Nephron (organoid): ENCODE data around the gene ZNF343.

ENCODE experiments used
- H3K27ac Mint-ChIP-seq, 3 experiments: 2 replicates each; pipeline ENCODE4 v1.8.0; 2020; ENCODE audit warnings: mixed read lengths in 3 of 3, mild to moderate bottlenecking in 2 of 3, moderate library complexity in 1 of 3
- H3K27me3 Mint-ChIP-seq: 2 replicates; pipeline ENCODE4 v1.8.0; 2021; ENCODE audit warnings: low read depth, mild to moderate bottlenecking, moderate library complexity, mixed read lengths
- H3K36me3 Mint-ChIP-seq: 2 replicates; pipeline ENCODE4 v1.8.0; 2020; ENCODE audit warnings: low read depth, mixed read lengths
- H3K4me1 Mint-ChIP-seq: 2 replicates; pipeline ENCODE4 v1.8.0; 2020; ENCODE audit warnings: mixed read lengths
- H3K4me3 Mint-ChIP-seq, 3 experiments: 2 replicates each; pipeline ENCODE4 v1.8.0; 2020; ENCODE audit warnings: mild to moderate bottlenecking in 3 of 3, mixed read lengths in 3 of 3, moderate library complexity in 2 of 3
- H3K9me3 Mint-ChIP-seq: 2 replicates; pipeline ENCODE4 v1.8.0; 2020; ENCODE audit warnings: mixed read lengths
- CTCF ChIP-seq, 3 experiments: fragments of 200-600 bp; sonication (generic); IDR thresholded peaks; one replicate each; pipeline ENCODE4 v1.5.0; 2021; ENCODE audit warnings: antibody characterized with exemption in 3 of 3; ENCODE audit not compliant: unreplicated experiment in 3 of 3

Gene ZNF343

GRCh38 chr20:2508631-2509467, at the start of gene ZNF343:
Gene ZNF343, minus strand, starts transcription at chr20:2508915. Its CDS starts 15,020 bp downstream, at chr20:2493895.
- peaks cover 9% of the 10 kb centered on the region for H3K36me3 Mint-ChIP-seq
- H3K27me3 Mint-ChIP-seq, result peaks cover 21% of the 10 kb centered on the region
- H3K4me1 Mint-ChIP-seq, result peaks cover 12% of the 10 kb centered on the region

GRCh38 chr20:2557873-2558580, 49.3 kb upstream of the ZNF343 start:
- peaks cover 6% of the 10 kb centered on the region for H3K4me1 Mint-ChIP-seq
- no peaks in the 10 kb centered on the region for H3K36me3 Mint-ChIP-seq
- H3K9me3 Mint-ChIP-seq, result peaks cover 5% of the 10 kb centered on the region
- H3K27ac Mint-ChIP-seq, result no peak overlapping the region
- peak overlapping the region; percentile 34 to 53 (median 47) for H3K4me3 Mint-ChIP-seq
- TF ChIP-seq CTCF (IDR thresholded peaks at IDR 0.05; ENCODE audit: unreplicated experiment in 3 of 3), result no peak
- peaks cover 92% of the 10 kb centered on the region for H3K27me3 Mint-ChIP-seq

More at GRCh38 chr20:2508631-2509467, at the start of gene ZNF343:
- TF ChIP-seq CTCF (IDR thresholded peaks at IDR 0.05; ENCODE audit: unreplicated experiment in 3 of 3), result no peak
- peak within 1 kb of the TSS; percentile 94 to 99 (median 97) for H3K27ac Mint-ChIP-seq
- H3K9me3 Mint-ChIP-seq, result peaks cover 4% of the 10 kb centered on the region
- H3K4me3 Mint-ChIP-seq, result peak within 1 kb of the TSS; percentile 95 to 100 (median 99)

- H3K4me1 Mint-ChIP-seq, result peaks cover 4% of the 10 kb centered on the region
- no peaks in the 10 kb centered on the region for H3K36me3 Mint-ChIP-seq
- peaks cover 3% of the 10 kb centered on the region for H3K9me3 Mint-ChIP-seq
- no peak overlapping the region for H3K4me3 Mint-ChIP-seq
- peaks cover 40% of the 10 kb centered on the region for H3K27me3 Mint-ChIP-seq
- H3K27ac Mint-ChIP-seq, result no peak overlapping the region
- no peak for TF ChIP-seq CTCF (IDR thresholded peaks at IDR 0.05; ENCODE audit: unreplicated experiment in 3 of 3)
Observed at GRCh38 chr20:2545594-2545993, 36.9 kb upstream of the ZNF343 start.

GRCh38 chr20:2544211-2544610, 35.5 kb upstream of the ZNF343 start:
- Mint-ChIP-seq H3K4me1 (peaks cover 10% of the 10 kb centered on the region), H3K27ac (no peak overlapping the region), H3K27me3 (peaks cover 28% of the 10 kb centered on the region), H3K9me3 (peaks cover 3% of the 10 kb centered on the region), H3K36me3 (no peaks in the 10 kb centered on the region), H3K4me3 (no peak overlapping the region)
- TF ChIP-seq CTCF (IDR thresholded peaks at IDR 0.05; ENCODE audit: unreplicated experiment in 3 of 3), result no peak

GRCh38 chr20:2542361-2542760, 33.6 kb upstream of the ZNF343 start:
- TF ChIP-seq CTCF (IDR thresholded peaks at IDR 0.05; ENCODE audit: unreplicated experiment in 3 of 3), result no peak
- Mint-ChIP-seq H3K4me3 (no peak overlapping the region), H3K27ac (no peak overlapping the region), H3K4me1 (peaks cover 19% of the 10 kb centered on the region), H3K9me3 (peaks cover 3% of the 10 kb centered on the region), H3K27me3 (peaks cover 24% of the 10 kb centered on the region), H3K36me3 (no peaks in the 10 kb centered on the region)
